GM12801 (cell line): ENCODE measurements around the gene KIAA1755.

Source experiments
- TF ChIP-seq, protein P1 (sequence below): IDR thresholded peaks from one replicate; pipeline ENCODE4 v1.5.1; 2011; ENCODE audit warnings: control low read depth; ENCODE audit not compliant: insufficient read length; ENCODE audit errors: extremely low read depth

The KIAA1755 gene

GRCh38 chr20:38286586-38287531 lies 26.3 kb upstream of the KIAA1755 start:
- TF ChIP-seq, protein P1, sequence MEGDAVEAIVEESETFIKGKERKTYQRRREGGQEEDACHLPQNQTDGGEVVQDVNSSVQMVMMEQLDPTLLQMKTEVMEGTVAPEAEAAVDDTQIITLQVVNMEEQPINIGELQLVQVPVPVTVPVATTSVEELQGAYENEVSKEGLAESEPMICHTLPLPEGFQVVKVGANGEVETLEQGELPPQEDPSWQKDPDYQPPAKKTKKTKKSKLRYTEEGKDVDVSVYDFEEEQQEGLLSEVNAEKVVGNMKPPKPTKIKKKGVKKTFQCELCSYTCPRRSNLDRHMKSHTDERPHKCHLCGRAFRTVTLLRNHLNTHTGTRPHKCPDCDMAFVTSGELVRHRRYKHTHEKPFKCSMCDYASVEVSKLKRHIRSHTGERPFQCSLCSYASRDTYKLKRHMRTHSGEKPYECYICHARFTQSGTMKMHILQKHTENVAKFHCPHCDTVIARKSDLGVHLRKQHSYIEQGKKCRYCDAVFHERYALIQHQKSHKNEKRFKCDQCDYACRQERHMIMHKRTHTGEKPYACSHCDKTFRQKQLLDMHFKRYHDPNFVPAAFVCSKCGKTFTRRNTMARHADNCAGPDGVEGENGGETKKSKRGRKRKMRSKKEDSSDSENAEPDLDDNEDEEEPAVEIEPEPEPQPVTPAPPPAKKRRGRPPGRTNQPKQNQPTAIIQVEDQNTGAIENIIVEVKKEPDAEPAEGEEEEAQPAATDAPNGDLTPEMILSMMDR, result no peak

DNA sequence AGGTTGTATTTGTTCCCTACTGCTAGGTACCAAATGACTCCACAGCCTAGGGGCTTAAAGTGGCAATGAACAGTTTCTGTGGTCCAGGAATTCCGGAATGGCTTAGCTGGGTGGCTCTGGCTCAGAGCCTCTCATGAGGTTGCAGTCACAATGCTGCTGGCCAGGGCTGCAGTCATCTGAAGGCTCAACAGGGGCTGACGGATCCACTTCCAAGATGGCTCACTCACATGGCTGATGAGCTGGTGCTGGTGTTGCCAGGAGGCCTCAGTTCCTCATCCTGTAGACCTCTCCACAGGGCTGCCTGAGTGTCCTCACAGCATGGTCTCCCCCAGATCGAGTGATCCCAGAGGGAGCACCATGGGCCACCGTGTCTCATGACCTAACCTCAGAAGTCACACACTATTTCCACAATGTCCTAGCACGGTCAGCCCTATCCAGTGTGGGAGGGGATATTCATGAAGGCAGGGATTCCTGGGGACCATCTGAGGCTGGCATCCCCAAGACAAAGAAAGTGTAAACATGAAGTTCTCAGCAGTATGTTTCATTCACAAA lies 24.4 kb upstream of the KIAA1755 start:
- TF ChIP-seq, protein P1, result no peak

DNA sequence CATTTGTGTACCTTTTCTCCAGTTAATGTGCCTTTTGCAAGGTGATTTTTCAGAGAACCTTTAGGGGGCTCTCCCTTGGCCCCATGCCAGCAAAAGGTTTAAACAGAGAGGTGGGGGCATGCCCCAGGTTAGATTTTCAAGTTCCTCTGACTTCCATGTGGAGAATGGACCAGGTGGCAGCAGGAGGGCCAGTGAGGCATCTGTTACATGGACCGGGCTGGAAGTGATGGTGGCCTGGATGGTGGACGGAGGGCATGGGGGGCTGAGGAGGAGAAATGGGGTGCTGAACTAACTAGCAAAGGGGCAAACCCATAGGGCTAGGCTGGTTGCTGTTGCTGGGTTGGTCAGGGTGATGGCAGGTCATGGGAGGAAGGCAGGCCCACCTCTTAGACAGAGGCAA lies 22.7 kb upstream of the KIAA1755 start:
- TF ChIP-seq, protein P1, result no peak

DNA sequence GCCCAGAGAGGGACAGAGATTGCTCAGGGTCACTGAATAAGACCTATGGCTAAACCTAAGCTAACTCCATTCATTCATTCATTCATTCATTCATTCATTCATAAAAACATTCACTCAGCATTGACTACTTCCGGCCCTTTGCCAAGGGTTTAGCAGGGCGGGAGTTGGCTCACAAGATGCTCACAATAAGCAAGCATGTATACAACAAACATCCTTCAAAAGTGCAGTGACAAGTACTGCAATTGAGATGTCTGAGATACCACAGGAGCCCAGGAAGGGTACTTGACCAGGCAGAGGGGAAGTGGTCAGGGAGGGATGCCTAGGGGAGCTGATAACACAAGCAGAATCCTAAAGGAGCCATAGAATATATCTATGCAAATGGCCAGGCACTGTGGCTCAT lies 18.2 kb upstream of the KIAA1755 start:
- TF ChIP-seq, protein P1, result no peak

DNA sequence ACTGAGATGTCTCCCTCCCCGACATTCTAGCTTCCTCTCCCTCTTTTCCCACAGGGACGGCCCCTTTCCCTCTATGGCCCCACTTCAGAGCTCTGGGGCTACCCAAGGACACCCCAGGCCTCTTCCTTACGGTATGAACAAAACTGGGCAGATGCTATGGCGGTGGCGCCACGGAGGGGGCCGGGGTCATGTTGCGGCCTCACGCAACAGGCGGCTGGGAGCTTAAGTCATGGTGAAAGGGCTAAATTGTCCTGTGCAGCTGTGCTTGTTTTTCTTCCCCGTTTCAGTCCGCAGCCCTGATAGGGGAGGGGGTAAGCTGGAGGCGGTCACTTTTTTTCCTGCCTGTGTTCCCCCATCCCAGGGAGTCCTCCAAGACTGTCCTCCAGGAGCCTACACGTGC lies 17.6 kb upstream of the KIAA1755 start:
- TF ChIP-seq, protein P1, result no peak

GRCh38 chr20:38277691-38278090 lies 17.2 kb upstream of the KIAA1755 start:
- TF ChIP-seq, protein P1, result no peak

DNA sequence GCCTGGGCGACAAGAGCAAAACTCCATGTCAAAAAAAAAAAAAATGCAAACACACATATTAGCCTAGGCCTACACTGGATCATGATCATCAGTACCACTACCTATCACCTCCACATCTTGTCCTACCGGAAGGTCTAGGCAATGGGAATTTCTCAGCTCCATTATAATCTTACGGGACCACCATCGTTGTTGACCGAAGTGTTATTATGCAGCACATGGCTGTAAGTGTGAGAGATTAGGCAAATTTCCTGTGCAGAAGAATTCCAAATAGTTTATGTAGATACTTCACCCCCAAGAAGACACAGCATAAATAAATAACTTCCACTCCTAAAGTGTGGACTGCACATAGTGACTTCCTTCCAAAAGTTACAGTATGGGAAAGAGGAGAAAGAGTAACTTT lies 16.8 kb upstream of the KIAA1755 start:
- TF ChIP-seq, protein P1, result no peak
